LHCN-M2 (cell line): ENCODE results near the gene KCNJ12. TPM values are rescaled to one million over a fixed set of nuclear protein-coding genes. Genes with fewer than 3 reads are reported as not detected.
"Not testable (repeated sequence)": the region's sequence is repeated elsewhere in the genome, so short reads cannot be mapped to it uniquely, and the experiment has no call there.

Experiments used
- DNase-seq: peaks from one replicate; pipeline ENCODE4 v3.0.0-alpha.2; 2012; ENCODE audit warnings: low read depth
- total RNA-seq: library from RNA; depleted of rRNA; stranded (reverse); fragments of >200 nt; gene quantifications from 2 replicates; pipeline ENCODE4 v1.2.3, GENCODE V29; 2014

KCNJ12 gene
- total RNA-seq, 1 experiment from 2014 or later, result 0.98 TPM

DNA sequence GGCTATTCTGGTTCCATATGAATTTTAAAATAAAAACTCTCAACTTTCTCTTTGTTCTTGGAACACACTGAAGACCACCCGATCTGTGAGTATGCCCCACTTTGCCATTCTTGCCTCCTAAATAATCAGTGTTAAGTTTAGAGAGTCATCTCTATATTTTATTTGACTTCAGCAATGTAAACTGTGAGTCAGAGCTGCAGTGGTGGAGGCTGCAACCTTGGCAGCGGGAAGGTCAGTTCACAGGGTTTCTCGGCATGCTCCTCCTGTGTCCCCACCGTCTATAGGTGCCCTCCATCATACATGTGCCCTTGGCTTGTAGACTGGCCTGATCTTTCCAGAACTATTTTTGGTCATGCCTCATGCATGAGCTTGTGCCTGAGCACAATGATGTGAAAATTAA lies 71.4 kb downstream of the KCNJ12 start:
- DNase-seq, result not testable (repeated sequence)

DNA sequence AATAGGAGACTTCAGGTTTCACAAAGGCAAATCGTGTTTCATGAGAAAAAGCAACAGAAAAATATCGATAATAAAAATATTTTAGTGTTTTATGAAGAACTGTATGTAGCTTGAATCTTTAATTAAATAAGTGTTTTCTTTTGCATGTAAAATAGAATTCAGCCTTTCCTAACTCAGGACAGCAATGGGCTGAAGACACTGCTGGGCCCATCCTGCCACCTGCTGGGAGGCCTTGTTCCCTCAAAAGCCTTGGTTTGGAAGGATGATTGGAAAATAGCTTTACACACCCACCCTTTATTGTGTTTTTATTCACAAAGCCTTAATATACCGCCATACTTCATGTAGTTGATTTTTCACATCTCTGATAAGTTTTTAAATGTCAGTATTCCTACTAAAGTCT lies 73.7 kb downstream of the KCNJ12 start:
- not testable (repeated sequence) for DNase-seq

DNA sequence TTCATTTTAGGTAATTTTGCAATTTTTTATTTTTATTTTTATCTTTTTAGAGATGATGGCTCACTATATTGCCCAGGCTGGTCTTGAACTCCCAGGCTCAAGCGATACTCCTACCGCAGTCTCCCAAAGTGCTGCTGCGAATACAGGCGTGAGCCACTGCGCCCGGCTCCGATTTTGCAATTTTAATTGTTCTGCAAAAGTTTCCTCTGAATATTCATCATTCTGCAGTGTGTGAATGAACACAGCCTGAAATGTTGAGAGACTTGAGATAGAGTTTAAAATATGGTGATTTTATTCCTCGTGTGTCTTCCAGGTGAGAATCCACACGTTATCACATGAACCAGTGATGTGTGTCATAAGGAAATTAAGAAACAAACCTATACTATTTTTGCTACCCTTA lies 75.8 kb downstream of the KCNJ12 start:
- no peak for DNase-seq

DNA sequence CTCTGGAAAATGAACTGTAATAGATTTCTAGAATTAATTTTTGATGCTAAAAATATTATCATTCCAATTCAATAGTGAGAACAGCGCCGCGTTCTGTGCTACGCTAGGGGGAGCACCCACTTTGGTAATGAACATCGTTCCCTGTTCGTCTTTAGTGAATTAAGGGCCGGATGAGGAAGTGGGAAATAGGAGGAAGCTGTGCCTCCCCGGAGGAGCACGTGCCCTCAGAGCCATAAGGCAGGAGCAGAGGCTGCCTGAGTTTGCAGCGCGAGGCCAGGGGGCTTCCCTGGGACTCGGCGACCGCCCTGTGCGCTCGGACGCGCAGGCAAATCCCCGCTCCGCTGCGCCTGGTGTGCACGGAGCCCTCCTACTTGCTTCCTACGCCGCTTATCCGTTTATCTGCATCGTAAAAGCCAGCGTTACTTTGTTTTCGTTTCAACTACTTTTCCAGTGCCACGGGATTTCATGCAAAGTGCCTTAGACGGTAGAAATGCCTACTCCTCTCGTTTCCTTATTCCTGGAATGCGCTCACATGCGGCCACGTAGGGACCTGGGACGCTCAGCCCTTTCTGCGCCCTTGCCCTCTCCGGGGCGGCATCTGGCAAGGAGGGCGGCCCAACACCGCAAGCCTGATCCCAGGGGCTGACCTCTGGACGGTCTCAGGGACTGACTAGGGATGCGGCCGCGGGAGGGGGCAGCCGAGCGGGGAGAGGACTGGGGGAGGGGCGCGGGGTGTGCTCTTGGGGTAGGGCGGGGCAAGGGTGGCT lies 76.4 kb downstream of the KCNJ12 start:
- DNase-seq, result peak; percentile 58

DNA sequence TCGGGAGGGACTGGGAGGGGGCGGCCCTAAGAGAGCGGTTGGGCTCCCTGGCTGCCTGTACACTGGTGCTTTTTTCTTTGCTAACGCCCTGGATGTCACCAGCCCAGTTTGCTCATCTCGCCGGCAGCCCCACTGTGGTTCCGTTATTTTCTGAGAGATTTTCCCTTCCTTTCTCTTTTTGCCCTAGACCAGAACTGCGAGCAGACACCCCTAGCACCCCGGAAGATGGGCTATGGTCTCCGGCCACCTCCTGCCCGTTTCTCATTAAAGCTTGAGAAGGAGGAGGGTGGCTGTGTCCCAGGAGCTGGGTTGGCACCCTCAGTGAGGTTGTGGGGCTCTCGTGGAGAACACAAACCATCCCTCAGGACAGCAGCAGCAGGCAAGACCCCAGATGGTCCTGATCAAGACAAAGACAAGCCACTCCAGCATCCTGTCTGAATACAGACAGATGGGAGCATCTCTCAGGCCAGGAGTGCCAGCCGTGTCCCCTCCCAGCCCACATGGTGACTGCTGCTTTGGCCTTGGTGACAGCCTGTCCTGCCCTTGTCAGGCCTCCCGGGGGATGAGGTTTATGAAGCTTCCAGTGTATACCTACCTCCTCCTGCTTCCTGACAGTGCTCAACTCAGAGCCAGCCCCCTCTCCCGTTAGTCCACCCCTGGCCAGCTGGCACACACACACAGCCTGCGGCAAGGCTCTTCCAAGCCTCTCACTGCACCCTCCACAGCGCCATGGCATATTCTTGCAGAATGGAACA lies 77.2 kb downstream of the KCNJ12 start:
- DNase-seq, result no peak

DNA sequence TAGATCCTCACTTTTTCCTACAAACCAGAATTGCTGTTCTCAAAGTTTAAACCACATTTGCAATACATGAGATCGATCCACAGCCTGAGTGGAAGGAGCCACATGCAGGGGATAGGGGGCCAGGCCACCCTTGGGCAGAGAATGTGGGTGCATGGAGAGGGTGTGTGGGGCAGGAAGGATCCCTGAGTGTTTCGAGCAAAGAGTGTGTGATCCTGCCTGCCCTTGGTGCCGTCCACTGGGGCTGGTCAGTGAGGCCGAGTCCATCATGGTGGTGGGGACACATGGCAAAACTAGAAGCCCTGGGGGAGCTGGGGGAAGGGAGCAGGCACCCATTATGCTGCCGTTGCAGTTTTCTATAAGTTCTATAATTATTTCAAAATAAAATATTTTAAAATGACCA lies 77.8 kb downstream of the KCNJ12 start:
- DNase-seq, result not testable (repeated sequence)

DNA sequence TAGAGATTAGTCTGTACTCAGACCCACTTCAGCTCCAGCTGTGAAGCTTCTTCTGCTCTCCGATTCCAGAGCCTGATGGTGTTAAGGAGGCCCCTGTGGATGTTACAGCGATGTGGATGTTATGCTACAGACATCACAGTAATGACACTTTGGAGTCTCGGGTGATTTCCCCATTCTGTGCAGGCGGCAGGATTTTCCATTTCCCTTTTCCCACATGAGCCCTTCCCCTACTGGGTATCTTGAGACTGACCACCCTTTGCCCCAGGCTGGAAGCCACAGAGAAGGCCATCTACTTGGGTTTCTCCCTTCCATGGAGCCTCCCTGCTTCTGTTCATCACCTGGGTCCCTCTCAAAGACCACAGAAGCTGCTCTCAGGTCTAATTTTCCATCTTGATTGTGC lies 78.3 kb downstream of the KCNJ12 start:
- DNase-seq, result no peak

DNA sequence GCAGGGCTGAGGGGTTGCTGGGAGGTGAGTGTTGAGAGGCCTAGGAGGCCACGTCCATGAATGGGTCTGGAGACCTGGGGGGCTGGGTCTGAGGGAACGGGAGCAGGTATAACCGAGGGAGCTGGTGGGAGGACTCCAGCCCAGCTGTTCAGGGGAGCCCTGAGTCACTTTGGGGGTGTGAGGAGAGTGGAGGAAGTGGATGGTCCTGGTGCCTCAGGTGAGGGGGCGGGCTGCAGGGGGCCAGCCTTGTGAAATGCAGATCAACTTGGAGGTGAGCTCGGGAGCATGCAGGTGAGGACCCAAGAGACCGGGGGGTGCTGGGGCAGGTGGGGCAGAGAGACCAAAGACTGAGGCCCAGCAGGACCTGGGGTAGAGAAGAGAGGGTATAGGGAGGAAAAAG lies 79.6 kb downstream of the KCNJ12 start:
- no peak for DNase-seq

DNA sequence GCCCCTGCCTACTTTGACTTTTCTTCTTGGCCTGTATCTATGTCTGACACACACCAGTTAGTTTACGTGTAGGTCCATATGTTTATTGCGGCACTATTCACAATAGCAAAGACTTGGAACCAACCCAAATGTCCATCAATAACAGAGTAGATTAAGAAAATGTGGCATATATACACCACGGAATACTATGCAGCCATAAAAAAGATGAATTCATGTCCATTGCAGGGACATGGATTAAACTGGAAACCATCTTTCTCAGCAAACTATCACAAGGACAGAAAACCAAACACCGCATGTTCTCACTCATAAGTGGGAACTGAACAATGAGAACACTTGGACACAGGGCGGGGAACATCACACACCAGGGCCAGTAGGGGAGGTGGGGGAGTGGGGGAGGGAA lies 80.3 kb downstream of the KCNJ12 start:
- not testable (repeated sequence) for DNase-seq

DNA sequence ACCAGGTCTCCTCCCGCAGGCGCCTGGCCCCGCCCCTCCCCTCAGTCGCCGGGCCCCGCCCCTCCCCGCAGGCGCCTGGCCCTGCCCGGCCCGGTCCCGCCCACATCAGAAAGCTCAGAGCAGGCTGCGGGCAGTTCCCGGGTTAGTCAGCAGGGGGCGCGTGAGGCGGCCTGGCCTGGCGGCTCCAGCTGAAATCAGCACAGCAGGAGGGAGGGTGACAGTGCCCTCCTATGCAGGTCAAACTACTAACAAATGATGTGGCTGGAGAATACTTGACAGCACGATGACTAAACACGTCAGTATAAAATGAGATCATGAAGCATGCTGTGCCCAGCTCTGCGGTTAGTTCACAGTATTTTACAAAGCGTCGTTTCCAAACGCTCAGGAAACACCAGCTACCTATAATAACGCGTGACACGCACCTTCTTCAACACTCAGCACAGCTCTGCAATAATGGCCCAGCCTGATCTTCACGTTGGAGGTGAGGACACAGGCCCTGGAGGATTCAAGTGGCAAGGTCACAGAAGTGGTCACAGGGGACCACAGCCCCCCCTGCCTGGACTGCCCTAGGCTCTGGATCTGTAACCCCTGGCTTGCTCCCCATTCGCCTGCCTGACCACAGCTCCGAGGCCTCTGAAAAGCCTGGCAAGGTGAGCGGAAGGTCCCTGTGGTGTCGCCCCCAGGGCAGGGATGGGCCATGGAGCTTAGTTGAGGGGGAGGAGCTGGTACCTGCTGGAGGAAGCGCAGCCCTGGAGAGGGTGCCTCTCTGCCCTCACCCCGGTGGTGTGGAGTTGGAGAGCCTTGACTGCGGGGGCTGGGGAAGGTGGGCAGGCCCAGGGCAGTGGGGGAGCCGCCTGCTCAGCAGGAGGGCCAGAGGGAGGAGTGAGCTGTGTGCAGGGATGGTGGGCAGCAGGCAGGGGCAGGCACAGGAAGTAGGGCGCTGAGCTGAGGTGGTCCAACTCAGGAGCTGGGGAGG lies 81.2 kb downstream of the KCNJ12 start:
- DNase-seq, result peak; percentile 95

DNA sequence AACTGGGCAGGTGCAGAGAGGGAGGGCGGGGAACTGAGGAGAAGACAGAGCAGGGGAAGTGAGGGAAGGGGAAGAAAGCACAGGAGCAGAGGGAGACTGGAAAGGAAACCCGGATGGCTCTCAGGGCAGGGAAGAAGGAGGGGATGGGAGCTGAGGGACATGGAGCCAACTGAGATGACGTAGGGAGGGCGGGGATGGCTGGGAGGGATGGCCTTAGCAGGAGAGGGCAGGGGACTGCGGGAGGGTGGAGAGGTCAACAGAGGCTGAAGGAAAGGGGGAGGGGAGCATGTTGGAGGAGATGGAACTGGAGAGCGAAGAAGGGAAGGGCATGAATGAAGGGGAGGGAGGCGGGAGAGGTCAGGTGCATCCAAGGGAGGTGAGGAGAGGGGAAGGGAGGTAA lies 81.9 kb downstream of the KCNJ12 start:
- DNase-seq, result no peak

DNA sequence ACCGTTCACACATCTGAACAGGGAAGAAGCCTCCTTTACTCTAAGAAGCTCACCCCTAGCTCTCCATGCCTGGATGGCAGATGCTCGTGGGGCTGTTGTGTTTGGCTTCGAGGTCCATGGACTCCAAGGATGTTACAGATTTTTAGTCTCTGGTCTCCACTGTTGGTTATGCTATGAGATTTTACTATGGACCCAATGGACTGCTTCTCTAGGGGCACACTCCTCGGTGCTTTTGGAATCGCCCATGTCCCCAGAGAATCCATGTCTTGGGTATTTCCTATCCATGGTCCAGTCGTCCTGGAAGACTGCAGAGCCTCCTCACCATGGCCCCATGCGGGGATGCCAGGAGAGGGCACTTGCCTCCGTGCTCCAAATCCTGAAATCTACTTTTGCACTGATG lies 83.4 kb downstream of the KCNJ12 start:
- DNase-seq, result no peak

DNA sequence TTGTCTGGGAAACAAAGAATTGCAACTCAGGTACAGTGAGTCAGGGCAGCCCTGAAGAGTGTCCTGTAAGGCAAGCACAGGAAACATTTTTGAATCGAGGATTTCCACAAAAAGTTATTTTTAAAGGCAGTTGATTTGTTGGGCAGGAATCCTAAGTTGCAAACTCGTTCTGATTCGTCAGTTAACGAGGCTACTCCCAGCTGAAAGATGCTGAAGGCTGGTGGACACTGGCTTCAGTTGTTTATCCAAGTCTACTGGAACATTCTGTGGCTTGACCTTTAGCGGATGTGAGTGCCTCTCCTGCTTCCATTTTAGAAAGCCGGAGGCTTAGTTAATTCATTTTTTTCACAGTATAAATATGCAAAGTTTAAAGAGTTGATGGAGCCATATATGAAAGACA lies 84.2 kb downstream of the KCNJ12 start:
- DNase-seq, result peak; percentile 98

DNA sequence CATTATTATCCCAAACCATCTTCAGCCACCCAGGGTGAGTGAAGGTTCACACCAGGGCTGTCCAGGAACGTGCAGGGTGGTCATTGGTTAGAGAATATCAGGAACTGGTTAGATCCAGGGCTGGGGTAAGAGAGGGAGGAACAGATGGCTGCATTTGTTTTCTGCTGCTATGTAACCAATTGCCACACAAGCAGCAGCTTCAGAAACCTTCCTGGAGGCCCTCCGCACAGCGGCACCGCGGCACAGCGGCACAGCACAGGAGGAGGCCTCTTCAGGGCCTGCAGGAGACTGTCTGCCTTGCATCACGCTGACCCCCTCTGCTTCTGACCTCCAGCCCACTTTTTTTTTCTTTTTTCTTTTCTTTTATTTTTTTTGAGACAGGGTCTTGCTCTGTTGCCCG lies 86.1 kb downstream of the KCNJ12 start:
- no peak for DNase-seq

DNA sequence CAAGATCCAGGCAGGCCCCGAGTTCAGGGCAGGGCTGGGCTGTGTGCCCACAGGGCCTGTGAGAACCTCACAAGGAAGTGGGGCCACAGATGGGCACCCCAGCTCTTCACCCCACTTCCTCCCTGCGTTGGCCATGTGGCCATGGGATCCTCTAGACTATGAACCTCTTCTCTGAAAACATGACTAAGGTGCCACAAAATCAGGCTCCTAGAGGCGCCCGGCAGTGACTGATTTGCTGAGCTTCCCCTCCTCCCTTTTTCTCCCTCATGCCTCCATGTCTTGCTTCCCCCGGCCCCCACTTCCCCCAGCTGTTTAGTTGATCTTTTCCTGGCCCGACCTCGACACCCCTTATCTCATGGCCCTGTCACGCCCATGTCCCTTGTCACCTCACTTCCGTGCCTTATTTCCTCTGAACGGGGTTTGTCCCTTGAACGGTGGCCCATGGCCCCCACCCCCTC lies 87.1 kb downstream of the KCNJ12 start:
- DNase-seq, result no peak

DNA sequence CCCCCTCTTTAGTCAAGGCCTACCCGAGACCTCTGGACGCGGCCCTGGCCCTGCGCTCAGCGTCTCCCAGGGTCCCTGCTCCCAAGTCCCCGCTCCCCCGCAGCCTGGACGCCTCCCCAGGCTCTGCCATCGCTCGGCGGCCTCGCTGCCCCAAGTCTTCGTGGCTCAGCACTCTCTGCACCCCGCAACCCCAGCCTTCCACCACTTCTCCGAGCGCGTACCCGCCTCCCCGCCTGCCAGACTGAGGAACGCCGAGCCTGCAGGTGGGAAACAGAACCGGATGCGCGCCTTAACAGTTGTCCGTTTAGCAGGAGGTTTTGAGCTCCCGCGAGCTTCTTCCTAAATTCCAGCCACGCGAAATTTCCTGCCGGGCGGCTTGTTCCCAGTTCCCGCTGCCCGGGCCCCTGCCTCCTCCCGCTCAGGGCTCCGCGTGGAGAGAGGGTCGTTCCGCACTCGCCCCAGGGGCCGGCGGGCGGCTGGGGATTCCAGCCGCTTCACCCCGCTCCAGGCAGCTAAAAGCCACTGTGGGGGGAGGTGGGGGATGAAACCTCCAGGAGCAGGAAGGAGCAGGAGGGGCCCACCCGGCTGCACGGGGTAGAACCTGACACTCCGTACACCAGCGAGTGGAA lies 87.7 kb downstream of the KCNJ12 start:
- DNase-seq, result no peak

DNA sequence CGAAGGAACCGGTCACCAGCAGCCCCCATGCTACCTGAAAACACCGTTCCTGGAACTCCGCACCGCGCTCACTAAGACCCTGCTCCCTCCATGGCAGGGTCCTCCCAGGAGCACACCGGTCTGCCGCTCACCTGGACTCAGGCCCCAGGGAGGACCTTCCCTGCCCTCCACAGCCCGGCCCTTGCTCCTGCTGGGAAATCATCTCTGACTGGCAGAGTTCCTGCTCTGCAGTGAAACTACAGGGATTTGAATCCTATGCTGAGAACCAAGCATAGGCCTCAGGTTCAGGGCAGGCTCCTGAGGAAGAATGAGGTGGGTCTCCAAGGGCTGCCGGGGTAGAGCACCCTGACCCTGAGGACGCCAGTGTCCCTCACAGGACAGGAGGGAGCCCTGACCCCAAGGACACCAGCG lies 88.5 kb downstream of the KCNJ12 start:
- no peak for DNase-seq

DNA sequence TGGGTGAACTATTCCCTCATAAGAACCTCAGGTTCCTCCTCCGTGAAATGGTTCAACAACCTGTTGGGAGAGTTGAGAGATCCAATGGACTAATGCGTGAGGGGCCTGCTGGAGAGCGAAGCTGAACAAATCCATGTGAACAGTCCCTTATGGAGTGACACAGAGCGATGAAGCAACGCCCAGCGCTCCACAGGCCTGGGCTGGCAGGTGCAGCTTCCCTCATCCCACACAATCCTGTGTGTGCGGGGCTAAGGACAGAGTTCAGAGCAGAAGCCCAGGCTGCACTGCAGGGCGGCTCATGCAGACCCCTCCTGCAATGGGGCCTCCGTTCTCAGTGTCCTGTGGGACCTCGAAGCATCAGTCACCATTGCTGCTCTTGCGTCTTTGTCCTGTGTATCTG lies 90.4 kb downstream of the KCNJ12 start:
- DNase-seq, result no peak

DNA sequence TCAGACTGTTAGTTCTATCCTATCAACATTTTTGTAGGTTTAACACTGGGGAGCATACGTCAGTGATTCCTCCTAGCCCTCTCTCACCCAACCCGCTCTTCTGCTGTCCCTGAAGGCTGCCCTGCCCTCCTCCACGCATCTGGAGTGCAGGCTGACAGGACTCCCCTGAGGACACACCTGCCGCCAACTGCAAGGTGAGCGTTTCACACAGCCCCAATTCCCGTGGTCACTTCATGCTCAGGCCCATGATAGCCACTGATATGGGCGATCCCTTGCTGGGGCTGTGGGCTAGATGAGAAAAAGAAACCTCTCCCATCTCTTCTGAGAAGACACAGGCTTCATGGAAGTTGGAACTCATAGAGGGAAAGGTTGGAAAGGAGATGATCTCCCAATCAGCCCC lies 91.0 kb downstream of the KCNJ12 start:
- no peak for DNase-seq

DNA sequence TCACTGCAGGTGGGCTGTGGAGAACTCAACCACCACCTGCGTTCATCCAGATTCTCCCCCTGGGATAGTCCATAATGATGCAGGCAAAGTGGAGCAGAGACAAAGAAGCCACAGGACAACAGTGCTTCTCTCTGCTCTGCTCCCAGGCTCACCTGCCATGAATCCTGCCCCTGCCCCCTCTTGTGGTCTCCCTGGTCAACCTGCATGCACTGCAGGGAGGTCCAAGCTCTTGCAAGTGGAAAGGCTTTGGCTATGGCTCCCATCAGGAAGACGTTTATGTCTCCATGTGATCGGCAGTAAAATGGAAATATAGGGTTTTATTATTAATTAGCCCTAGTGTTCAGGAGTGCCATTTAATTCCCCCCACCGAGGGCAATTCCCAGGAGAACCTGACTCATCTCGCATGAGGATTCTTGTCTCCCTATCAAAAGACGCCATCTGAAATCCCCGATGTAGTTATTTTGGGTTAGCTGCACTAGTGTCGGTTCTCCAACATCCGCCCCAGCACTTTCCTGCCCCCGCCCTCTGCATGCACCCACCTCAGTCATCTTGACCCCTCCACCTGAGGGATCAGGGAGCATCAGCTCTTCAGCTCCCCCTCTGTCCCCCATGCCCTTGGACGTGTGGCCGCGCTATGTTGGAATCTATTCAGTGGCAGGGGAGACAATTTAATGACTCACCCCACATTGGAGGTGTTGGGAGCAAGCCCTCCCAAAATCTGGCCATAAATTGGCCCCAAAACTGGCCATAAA lies 91.8 kb downstream of the KCNJ12 start:
- no peak for DNase-seq
